Measurements from ENCODE around the gene FZD4.
"Not testable (repeated sequence)": the region's sequence is repeated elsewhere in the genome, so short reads cannot be mapped to it uniquely, and the experiment has no call there.

FZD4 gene

DNA sequence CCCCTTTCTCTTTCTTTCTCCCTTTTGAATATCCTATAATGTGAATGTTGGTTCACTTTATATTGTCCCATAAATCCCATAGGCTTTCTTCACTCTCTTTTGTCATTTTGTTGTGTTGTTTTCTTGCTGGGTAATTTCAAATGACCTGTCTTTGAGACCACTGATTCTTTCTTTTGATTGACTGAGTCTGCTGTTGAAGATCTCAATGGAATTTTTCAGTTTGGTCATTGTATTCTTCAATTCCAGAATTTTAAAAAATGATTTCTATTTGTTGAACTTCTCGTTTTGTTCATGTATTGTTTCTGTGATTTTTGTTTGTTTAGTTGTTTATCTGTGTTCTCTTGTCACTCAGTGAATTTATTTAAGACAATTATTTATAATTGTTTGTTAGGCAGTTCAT is 17.5 kb upstream of the FZD4 start:
- DNase-seq: no peak

GRCh38 chr11:86969258-86969657 is 14.1 kb upstream of the FZD4 start:
- no peak for DNase-seq

DNA sequence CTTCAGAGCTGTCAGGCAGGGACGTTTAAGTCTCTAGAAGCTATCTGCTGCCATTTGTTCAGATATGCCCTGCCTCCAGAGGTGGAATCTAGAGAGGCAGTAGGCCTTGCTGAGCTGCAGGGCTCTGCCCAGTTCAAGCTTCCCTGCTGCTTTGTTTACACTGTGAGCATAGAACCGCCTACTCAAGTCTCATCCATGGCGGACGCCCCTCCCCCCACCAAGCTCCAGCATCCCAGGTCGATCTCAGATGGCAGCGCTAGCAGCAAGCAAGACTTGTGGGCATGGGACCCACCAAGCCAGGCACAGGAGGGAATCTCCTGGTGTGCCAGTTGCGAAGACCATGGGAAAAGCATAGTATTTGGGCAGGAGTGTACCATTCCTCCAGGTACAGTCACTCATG is 12.4 kb upstream of the FZD4 start:
- not testable (repeated sequence) for DNase-seq

- no peak for DNase-seq
Measured at GRCh38 chr11:86957976-86958646, 2.9 kb upstream of the FZD4 start.

- no peak for DNase-seq
Measured at GRCh38 chr11:86956905-86957195, 1.7 kb upstream of the FZD4 start.

GRCh38 chr11:86955111-86955360 is 159 bp downstream of the FZD4 start:
- no peak for DNase-seq

- no peak for DNase-seq
Measured at GRCh38 chr11:86954269-86955110, 705 bp downstream of the FZD4 start.

- no peak for DNase-seq
Measured at GRCh38 chr11:86952221-86952875, 2.8 kb downstream of the FZD4 start.

- DNase-seq: no peak
Measured at GRCh38 chr11:86951706-86952105, 3.5 kb downstream of the FZD4 start.

- no peak for DNase-seq
Measured at GRCh38 chr11:86950661-86950995, 4.6 kb downstream of the FZD4 start.

GRCh38 chr11:86949995-86950660 is 5.1 kb downstream of the FZD4 start:
- no peak for DNase-seq

DNA sequence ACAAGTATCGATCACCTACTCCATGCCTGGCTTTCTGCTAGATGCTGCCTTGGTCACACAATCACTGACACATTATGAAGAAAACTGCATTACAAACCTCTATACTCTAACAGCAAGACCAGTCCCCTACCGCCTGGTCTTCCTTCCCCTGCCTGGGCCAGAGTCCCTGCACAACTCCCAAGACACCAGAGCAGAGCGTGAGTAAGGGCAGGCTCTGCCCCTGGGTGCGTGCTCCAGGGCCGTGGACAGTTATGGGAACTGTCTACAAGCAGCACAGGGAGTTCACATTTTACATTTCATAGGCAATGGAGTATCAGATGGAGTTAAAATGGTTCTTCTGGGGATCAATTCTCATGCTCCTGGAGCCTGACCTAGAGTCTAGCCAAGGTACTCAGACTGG is 6.5 kb downstream of the FZD4 start:
- DNase-seq: no peak

DNA sequence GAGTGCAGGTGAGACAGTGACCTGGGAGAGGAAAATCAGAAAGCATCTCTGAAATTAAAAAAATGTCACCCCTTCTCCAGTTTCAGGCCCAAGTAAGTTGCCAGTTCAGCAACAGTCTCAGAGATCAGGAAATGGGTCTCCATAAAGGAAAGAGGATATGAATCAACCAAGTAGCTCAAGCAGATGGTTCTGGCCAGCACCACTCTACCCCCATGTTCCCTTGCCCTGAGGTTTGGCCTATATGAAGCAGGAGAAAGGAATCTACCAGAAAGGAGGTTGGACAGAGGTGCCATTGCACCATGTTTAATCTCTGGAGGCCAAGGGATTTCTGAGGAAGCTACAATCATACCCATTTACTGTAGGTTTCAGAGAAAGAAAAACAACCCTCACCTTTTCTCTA is 7.7 kb downstream of the FZD4 start:
- no peak for DNase-seq

- DNase-seq: not testable (repeated sequence)
Measured at GRCh38 chr11:86943505-86943904, 11.7 kb downstream of the FZD4 start.

DNA sequence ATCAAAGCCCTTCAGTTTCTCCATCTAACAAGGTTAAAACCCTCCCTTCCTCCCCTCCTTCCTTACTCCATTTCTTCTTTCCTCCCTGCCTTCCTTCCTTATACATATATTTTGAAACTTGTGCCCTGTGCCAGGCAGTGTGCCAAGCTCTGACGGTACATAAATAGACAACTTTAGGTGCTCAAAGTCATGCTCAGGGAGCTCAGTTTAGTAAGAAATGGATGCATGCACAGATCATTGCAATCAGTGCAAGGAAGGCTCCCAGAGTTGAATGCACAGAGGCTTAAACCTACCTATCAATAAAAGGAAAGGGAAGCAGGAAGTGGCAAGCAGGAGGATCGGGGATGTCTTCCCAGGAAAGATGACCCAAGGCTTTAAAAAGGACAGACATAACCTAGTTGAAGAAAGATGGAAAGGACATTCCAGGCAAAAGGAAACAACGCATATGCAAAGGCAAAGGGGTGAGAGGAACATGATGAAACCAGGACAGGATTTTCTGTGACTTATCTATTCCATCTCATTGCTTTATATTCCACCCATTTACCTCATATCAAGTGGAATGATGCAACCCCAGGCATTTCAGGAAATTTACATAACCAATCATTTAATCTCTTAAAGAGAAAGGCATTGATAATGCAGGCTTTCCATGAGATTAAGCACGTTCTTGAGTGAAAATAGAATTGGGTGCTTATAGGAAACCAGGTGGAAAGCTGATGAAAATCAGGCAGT is 13.2 kb downstream of the FZD4 start:
- DNase-seq: no peak

DNA sequence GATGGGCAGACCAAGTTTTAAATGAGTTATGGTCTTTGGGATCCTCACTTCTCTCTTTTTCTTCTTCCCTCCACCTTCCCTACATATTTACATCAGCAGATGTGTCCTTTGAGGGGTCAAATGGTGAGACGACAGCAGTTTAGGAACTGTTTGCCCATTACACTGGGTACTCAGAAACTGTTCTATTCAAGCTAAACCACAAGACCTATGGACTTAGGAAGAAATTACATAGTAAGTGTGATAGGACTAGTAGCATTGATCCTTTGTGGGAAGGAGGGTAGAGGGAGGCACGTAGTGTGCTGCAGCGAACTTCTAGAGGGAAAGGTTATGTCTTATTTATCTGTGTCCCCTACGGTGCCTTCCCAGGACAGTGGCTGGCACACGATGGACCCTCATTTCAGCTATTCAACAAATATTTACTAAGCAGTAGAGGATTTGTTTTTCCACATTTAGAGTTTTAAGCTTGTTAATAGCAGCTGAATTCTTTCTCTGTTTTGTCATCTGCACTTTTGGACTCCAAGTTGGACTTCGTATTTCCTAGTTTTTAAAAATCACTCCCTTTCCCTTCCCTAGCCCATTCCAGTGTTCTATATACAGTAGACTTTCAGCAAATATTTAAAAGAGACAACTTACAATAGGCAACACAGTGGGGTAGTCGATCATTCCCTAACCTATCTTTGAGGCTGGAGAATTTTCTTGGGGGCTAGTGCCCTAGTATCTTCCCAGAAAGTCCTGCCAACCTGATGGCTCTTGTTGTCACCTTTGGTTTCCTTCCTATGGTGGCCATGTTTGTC is 13.9 kb downstream of the FZD4 start:
- DNase-seq: no peak

- DNase-seq: no peak
Measured at GRCh38 chr11:86940122-86940777, 14.9 kb downstream of the FZD4 start.

DNA sequence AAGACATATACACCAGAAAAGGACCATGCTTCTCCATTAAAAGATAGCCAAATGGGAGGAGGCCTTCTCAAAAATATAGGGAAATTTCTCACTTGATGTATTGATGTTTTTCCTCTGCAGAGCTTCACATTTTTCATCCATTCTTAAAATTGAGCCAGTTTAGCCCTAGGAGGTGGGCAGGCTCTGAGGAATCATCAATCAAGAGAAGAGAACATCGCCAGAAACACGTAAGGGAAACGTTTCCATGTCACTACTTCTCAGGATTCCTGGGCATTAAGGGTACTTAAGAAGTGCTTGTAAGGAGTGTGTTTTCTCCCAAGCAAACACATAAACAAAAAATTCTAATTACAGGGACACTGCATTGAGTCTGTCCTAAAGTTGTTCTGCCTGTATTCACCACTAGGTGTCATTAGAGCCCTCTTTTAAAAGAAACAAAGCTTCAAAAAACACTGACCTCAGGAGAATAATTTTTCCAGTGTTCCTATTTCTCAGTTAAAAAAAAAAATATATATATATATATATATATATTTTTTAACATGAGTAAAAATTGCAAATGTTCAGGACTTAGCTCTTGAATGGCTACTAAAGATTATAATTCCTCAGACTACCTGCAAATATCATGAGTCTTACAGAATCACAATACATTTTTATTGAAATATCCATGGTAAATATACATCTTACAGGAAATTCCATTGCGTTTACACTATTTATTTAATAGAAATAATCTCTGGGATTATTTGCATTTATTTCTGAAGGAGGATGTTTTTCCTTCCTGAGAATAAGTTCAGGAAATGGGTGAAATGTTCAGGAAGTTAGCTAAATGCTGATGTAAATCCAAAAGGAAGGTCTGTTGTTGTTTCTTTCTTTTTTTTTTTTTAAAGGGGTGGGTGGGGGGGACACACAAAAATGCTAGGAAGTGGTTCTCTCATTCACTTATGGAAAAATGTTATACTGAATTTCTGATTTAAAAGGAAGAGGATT is 16.0 kb downstream of the FZD4 start:
- DNase-seq: peak; percentile 56

DNA sequence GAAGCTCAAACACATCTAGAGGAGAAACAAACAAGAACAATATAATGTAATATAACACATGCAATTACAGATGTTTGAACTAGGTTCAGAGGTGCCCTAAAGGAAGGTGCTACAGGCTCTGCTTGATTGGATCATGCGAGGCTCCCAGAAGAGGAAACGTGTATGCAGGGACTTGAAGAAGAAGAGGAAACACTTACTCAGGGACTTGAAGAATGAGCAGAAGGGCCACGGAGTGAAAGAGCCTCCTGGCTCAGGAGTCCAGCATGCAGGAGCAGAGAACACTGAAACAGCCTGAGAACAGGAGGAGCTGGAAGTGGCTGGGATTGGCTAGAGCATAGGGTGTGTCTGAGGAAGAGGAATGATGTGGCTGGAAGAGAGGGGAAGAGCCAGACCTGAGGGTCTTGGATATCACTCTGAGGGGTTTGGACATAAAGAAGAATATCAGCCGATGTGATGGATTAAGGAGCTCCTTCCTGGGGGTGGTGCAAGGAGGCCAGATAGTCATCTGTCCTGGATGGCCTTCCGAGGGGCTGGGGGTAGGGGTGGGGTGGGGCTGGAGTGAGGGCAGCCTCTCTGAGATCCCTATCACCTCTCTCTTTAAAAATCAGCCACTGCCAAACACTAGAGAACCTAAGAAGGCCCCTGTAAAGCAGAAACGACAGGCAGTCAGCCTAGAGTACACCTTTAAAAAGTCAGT is 16.8 kb downstream of the FZD4 start:
- no peak for DNase-seq

DNA sequence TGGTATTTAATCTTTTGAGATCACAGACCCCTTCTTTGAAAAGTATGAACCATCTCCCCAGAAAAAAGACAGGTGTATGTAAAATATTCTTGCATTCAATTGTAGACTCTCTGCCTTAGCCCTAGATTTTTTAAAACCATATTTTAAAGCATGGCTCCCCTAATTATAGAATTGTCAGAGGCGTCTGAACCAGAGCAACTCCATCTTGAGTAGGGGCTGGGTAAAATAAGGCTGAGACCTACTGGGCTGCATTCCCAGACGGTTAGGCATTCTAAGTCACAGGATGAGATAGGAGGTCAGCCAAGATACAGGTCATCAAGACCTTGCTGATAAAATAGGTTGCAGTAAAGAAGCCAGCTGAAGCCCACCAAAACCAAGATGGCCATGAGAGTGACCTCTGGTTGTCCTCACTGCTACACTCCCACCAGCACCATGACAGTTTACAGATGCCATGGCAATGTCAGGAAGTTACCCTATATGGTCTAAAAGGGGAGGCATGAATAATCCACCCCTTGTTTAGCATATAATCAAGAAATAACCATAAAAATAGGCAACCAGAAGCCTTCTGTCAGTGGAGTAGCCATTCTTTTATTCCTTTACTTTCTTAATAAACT is 17.9 kb downstream of the FZD4 start:
- not testable (repeated sequence) for DNase-seq
